BE2C (cell line): Measurements from ENCODE around the gene CTDNEP1.

Source experiments
- DNase-seq: peaks from one replicate; pipeline ENCODE4 v3.0.0-alpha.2; 2020
- H3K27me3 ChIP-seq: fragments of 250-450 bp; sonication (Bioruptor Pico); 2 replicates; pipeline ENCODE4 v1.5.1; 2020; ENCODE audit warnings: mild to moderate bottlenecking
- H3K36me3 ChIP-seq: fragments of 250-450 bp; sonication (Bioruptor Pico); 2 replicates; pipeline ENCODE4 v1.5.1; 2020; ENCODE audit warnings: mild to moderate bottlenecking
- H3K4me1 ChIP-seq: fragments of 250-450 bp; sonication (Bioruptor Pico); 2 replicates; pipeline ENCODE4 v1.5.1; 2020
- H3K4me3 ChIP-seq: 2 replicates; pipeline ENCODE4 v1.5.1; 2011; ENCODE audit warnings: low read depth, low read length
- H3K9me3 ChIP-seq: fragments of 250-450 bp; sonication (Bioruptor Pico); 2 replicates; pipeline ENCODE4 v1.5.1; 2020
- TF ChIP-seq, protein P1 (sequence below): IDR thresholded peaks from 2 replicates; pipeline ENCODE4 v1.5.1; 2012; ENCODE audit warnings: mild to moderate bottlenecking, low read depth, low read length

Gene CTDNEP1

GRCh38 chr17:7229504-7229903, 22.0 kb downstream of the CTDNEP1 start:
- TF ChIP-seq, protein P1, sequence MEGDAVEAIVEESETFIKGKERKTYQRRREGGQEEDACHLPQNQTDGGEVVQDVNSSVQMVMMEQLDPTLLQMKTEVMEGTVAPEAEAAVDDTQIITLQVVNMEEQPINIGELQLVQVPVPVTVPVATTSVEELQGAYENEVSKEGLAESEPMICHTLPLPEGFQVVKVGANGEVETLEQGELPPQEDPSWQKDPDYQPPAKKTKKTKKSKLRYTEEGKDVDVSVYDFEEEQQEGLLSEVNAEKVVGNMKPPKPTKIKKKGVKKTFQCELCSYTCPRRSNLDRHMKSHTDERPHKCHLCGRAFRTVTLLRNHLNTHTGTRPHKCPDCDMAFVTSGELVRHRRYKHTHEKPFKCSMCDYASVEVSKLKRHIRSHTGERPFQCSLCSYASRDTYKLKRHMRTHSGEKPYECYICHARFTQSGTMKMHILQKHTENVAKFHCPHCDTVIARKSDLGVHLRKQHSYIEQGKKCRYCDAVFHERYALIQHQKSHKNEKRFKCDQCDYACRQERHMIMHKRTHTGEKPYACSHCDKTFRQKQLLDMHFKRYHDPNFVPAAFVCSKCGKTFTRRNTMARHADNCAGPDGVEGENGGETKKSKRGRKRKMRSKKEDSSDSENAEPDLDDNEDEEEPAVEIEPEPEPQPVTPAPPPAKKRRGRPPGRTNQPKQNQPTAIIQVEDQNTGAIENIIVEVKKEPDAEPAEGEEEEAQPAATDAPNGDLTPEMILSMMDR: no peak
- no peak for DNase-seq
- no peaks in the 10 kb centered on the region for H3K27me3 ChIP-seq
- H3K4me1 ChIP-seq: no peaks in the 10 kb centered on the region
- no peaks in the 10 kb centered on the region for H3K9me3 ChIP-seq
- no peak overlapping the region for H3K4me3 ChIP-seq
- H3K36me3 ChIP-seq: no peaks in the 10 kb centered on the region

- H3K4me3 ChIP-seq: no peak overlapping the region
- TF ChIP-seq, protein P1: no peak
- no peak for DNase-seq
These were observed 22.6 kb downstream of the CTDNEP1 start for GRCh38 chr17:7228920-7229319.

GRCh38 chr17:7226721-7227710, 24.5 kb downstream of the CTDNEP1 start:
- no peak for DNase-seq
- no peaks in the 10 kb centered on the region for H3K9me3 ChIP-seq
- H3K4me3 ChIP-seq: no peak overlapping the region
- no peaks in the 10 kb centered on the region for H3K27me3 ChIP-seq
- no peaks in the 10 kb centered on the region for H3K4me1 ChIP-seq
- TF ChIP-seq, protein P1: no peak
- H3K36me3 ChIP-seq: peaks cover 14% of the 10 kb centered on the region

More at GRCh38 chr17:7228920-7229319, 22.6 kb downstream of the CTDNEP1 start:
- Histone ChIP-seq H3K27me3 (no peaks in the 10 kb centered on the region), H3K36me3 (peaks cover 2% of the 10 kb centered on the region; the same call in 1 of the 2 replicates), H3K9me3 (no peaks in the 10 kb centered on the region), H3K4me1 (no peaks in the 10 kb centered on the region)

DNA sequence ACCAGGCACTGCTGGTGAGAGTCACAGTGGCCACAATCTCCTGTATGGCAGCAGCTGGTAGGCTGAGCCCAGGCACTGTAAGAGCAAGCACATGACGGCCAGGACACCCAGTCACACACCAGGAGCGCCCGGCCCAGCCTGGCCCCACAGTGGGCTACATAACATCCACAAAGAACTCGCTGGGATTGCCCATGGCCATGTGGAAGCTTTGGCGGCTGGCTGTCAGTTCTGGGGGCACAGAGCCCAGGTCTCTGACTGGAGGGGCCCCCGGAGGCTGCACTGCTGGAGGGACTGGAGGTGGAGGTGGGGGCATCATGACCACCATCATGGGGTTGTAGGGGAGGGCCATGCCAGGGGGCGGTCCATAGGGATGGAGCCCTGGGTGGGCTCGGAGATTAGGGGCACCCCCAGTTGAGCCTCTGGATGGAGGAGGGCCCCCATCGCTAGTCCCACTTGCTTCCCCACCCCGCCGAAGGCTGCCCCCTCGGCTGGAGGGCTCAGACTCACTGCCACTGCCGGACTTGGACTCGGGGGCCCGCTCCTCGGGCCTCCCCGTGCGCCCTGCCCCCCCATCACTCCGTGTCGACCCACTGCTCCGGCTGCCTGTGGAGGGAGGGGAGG, 25.7 kb downstream of the CTDNEP1 start:
- Histone ChIP-seq H3K4me3 (no peak overlapping the region), H3K36me3 (peaks cover 14% of the 10 kb centered on the region), H3K4me1 (no peaks in the 10 kb centered on the region), H3K27me3 (no peaks in the 10 kb centered on the region), H3K9me3 (no peaks in the 10 kb centered on the region)
- TF ChIP-seq, protein P1: no peak
- no peak for DNase-seq

DNA sequence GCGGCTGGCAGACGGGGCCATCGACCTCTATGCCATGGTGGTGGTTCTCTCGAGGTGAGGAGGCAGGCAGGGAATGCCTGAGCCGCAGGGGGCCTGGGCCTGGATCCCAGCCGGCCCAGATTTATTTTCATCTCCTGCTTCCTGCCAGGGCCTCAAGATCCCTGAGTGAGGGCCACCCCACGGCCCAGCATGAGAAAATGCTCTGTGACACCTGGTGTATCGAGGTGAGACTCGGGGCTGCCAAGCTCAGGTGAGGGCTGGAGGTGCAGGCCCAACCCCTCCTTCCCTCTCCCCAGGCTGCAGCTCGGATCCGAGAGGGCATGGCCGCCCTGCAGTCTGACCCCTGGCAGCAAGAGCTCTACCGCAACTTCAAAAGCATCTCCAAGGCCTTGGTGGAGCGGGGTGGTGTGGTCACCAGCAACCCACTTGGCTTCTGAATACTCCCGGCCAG, 26.8 kb downstream of the CTDNEP1 start:
- Histone ChIP-seq H3K4me3 (no peak overlapping the region), H3K27me3 (no peaks in the 10 kb centered on the region), H3K9me3 (no peaks in the 10 kb centered on the region), H3K36me3 (peaks cover 14% of the 10 kb centered on the region), H3K4me1 (no peaks in the 10 kb centered on the region)
- TF ChIP-seq, protein P1: no peak
- no peak for DNase-seq
